ENCODE results near the gene GSE1. TPM values are rescaled to one million over a fixed set of nuclear protein-coding genes. Genes with fewer than 3 reads are reported as not detected.

The GSE1 gene
- total and polyA plus RNA-seq, 5 donors from 2014 or later: 0.38 to 17.1 (median 0.55) TPM

DNA sequence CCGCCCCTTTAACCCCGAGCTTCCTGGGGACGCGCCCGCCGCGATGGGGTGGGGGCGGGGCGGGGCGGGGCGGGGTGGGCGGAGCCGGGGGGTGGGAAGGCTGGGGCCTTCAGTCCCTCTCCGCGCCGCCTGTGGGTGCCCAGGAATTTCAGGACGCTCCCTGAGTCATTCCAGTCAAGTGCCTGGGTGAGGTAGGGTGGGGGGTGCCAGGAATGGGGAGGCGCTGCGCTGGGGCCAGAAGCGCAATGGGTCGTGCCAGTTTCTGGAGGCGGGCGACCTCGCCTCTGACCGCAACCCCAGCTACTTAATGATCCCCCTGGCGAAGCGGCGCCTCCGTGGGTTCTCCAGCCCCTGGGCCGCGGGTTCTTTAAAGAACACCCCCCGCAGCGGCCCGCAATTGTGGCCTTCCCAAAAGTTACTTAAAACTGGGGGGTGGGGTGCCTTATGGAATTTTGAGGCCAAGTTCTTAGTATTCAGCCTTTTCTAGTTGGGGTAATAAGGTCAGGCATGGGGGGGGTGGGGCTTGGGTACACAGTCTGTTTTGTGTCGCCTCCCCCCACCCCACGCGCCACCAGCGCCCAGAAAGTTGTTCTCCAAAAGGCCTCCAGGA, 826 bp upstream of the GSE1 start:
- no peak for ATAC-seq (ENCODE audit: low read depth in 2 of 2)
- H3K9me3 Mint-ChIP-seq: peaks cover 0 to 1% (median 0%) of the 10 kb centered on the region in 7 donors
- no peak for DNase-seq
- H3K27me3 Mint-ChIP-seq: peaks cover 30% of the 10 kb centered on the region
- no peaks in the 10 kb centered on the region for H3K36me3 Mint-ChIP-seq
- peak overlapping the region; percentile 44 to 76 (median 72) for H3K4me3 Mint-ChIP-seq
- peaks cover 64% of the 10 kb centered on the region for H3K4me1 ChIP-seq (ENCODE audit: control insufficient read depth, insufficient read depth, low read length, poor library complexity, severe bottlenecking)
- H3K4me3 ChIP-seq (ENCODE audit: low read depth, low read length): no peak overlapping the region
- H3K27ac ChIP-seq (ENCODE audit: insufficient read depth, low read length, poor library complexity, severe bottlenecking): peak overlapping the region; percentile 41
- H3K27ac Mint-ChIP-seq: no peak overlapping the region
- H3K4me1 Mint-ChIP-seq: peaks cover 0 to 43% (median 10%) of the 10 kb centered on the region in 4 donors
- no peaks in the 10 kb centered on the region for H3K9me3 ChIP-seq (ENCODE audit: control insufficient read depth in 2 of 2, low read length in 2 of 2)
- H3K27me3 ChIP-seq (ENCODE audit: control insufficient read depth, insufficient read depth, low read length): no peaks in the 10 kb centered on the region
- H3K36me3 ChIP-seq (ENCODE audit: control insufficient read depth, insufficient read depth, low read length): no peaks in the 10 kb centered on the region

DNA sequence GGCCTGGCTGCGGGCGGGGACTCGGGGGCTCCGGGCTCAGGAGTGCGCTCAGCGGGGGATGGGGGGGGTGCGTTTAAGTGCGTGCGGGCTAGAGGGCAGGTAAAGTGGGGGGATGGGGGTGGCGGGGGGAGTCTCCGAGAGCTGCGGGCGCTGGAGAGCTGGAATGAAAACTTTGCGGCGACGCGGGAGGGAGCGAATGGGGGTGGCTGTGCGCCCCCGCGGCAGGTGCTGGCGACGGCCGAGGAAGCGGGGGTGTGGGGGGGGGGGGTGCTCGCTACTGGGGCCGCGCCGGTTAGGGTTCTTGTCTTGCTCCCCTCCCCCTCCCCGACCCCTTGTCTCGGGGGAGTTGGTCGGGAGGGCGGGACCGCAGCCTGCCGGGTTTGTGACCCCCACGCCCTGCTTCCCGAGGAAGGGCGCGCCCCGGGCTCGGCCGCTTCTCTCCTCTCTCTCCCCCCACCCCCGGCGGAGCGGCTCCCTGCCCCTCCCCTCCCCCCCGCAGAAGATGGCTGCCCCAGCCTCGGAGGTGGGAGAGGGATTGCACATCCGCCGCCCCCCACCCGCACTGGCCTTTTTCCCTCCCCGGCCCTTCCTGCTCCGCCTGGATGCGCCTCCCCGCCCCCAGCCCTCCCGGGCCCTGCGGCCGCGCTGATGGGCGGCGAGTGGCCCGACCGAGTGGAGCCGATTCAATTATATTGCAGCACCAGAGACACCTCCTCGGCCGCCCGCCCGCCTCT, 649 bp downstream of the GSE1 start:
- H3K4me3 ChIP-seq (ENCODE audit: low read depth, low read length): no peak overlapping the region
- H3K4me1 ChIP-seq (ENCODE audit: control insufficient read depth, insufficient read depth, low read length, poor library complexity, severe bottlenecking): peaks cover 64% of the 10 kb centered on the region
- no peaks in the 10 kb centered on the region for H3K36me3 Mint-ChIP-seq
- no peaks in the 10 kb centered on the region for H3K9me3 ChIP-seq (ENCODE audit: control insufficient read depth in 2 of 2, low read length in 2 of 2)
- ATAC-seq (ENCODE audit: low read depth in 2 of 2) (no peak), DNase-seq (peak in 1 of 3 donors; percentile 20)
- H3K27me3 ChIP-seq (ENCODE audit: control insufficient read depth, insufficient read depth, low read length): no peaks in the 10 kb centered on the region
- H3K9me3 Mint-ChIP-seq: peaks cover 0 to 3% (median 0%) of the 10 kb centered on the region in 7 donors
- peaks cover 0 to 45% (median 11%) of the 10 kb centered on the region in 4 donors for H3K4me1 Mint-ChIP-seq
- peak overlapping the region in 2 of 4 donors; percentile 54 to 59 for H3K4me3 Mint-ChIP-seq
- H3K27me3 Mint-ChIP-seq: peaks cover 22% of the 10 kb centered on the region
- no peaks in the 10 kb centered on the region for H3K36me3 ChIP-seq (ENCODE audit: control insufficient read depth, insufficient read depth, low read length)
- no peak overlapping the region for H3K27ac Mint-ChIP-seq
- no peak overlapping the region for H3K27ac ChIP-seq (ENCODE audit: insufficient read depth, low read length, poor library complexity, severe bottlenecking)

DNA sequence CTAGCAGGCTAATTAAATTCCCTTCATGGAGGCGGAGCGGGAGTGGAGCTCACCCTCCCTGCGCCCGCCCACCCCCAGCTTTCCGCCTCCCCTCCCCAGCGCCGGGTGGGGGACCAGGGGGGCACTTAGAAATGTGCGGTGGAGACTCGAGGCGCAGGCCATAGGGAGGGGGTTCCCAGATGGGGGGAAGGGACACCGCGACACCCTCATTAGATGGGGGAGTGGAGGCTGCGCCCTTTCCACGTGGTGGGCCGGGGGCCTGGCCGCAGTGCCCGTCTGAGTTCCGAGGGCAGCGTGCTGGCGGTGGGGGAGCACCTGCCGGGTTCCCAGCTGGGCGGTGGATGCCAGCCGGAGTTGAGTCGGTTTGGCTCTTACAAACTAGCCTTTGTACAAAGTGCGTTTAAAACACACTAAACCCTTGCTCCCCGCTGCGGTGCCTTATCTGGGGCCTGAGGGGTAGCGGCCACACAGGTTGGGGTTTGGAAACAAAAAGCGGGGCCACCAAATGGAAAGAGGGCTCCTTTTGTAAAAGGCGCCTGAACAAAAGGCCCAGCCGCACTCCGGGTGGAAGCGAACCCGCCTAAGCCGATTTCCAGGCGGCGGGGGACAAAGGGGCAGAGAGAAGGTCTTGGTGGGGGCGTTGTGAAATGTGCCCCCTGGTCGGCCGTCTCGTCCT, 1.4 kb downstream of the GSE1 start:
- Mint-ChIP-seq H3K4me3 (peak overlapping the region; percentile 59 to 85 (median 64)), H3K4me1 (peaks cover 0 to 45% (median 12%) of the 10 kb centered on the region in 4 donors), H3K27ac (no peak overlapping the region), H3K9me3 (peaks cover 0 to 3% (median 0%) of the 10 kb centered on the region in 7 donors), H3K27me3 (peaks cover 20% of the 10 kb centered on the region), H3K36me3 (no peaks in the 10 kb centered on the region)
- no peaks in the 10 kb centered on the region for H3K9me3 ChIP-seq (ENCODE audit: control insufficient read depth in 2 of 2, low read length in 2 of 2)
- peak in 1 of 3 donors; percentile 4 for DNase-seq
- no peak for ATAC-seq (ENCODE audit: low read depth in 2 of 2)
- H3K36me3 ChIP-seq (ENCODE audit: control insufficient read depth, insufficient read depth, low read length): no peaks in the 10 kb centered on the region
- H3K4me3 ChIP-seq (ENCODE audit: low read depth, low read length): no peak overlapping the region
- peaks cover 64% of the 10 kb centered on the region for H3K4me1 ChIP-seq (ENCODE audit: control insufficient read depth, insufficient read depth, low read length, poor library complexity, severe bottlenecking)
- no peak overlapping the region for H3K27ac ChIP-seq (ENCODE audit: insufficient read depth, low read length, poor library complexity, severe bottlenecking)
- H3K27me3 ChIP-seq (ENCODE audit: control insufficient read depth, insufficient read depth, low read length): no peaks in the 10 kb centered on the region

DNA sequence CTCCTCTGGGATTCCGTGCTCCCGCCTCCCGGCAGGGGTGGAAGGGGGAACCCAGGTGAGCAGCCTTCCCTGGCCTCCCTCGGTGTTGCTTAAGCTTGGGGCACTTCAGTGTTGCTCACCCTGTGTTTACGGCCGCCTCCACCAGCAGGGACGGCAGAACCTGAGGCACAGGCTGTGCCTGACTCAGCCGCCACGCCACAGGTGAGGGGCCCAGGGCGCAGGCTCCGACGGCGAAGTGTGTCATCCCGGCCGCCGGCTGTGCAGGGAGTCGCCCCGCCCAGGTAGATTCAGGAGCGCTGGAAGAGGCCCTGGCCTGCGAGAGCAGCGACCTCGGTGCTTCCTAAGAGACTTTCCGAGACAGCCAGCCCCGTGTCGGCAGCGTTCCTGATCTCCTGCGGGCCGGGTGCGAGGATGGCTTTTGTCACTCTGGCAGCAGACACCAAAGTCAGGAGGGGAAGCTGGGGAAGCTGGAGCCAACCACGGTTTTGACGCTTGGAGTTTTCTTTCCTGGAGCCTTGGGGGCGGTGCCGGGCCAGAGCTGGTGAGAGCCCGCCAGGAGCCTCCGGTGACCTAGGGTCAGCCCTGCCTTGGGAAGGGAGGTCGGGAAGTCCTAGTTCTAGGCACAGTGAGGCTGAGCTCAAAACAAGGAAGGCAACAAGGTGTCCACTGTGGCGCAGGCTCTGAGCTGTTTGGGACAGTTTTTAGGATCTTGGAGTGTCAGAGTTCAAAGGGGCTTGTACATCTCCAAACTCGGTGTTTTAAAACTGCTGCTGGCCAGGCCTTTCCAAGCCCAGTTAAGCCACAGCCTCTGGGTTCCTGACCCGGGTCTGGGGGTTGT, 2.1 kb downstream of the GSE1 start:
- Mint-ChIP-seq H3K4me1 (peaks cover 0 to 41% (median 12%) of the 10 kb centered on the region in 4 donors), H3K4me3 (peak overlapping the region; percentile 62 to 88 (median 82)), H3K27me3 (peaks cover 15% of the 10 kb centered on the region), H3K36me3 (no peaks in the 10 kb centered on the region), H3K9me3 (peaks cover 0 to 3% (median 0%) of the 10 kb centered on the region in 7 donors), H3K27ac (peak overlapping the region in 1 of 3 donors; percentile 38)
- DNase-seq (peak in 1 of 3 donors; percentile 30), ATAC-seq (ENCODE audit: low read depth in 2 of 2) (peak; percentile 19 to 32)
- Histone ChIP-seq H3K9me3 (ENCODE audit: control insufficient read depth in 2 of 2, low read length in 2 of 2) (no peaks in the 10 kb centered on the region), H3K27me3 (ENCODE audit: control insufficient read depth, insufficient read depth, low read length) (no peaks in the 10 kb centered on the region), H3K27ac (ENCODE audit: insufficient read depth, low read length, poor library complexity, severe bottlenecking) (no peak overlapping the region), H3K4me1 (ENCODE audit: control insufficient read depth, insufficient read depth, low read length, poor library complexity, severe bottlenecking) (peaks cover 62% of the 10 kb centered on the region), H3K4me3 (ENCODE audit: low read depth, low read length) (no peak overlapping the region), H3K36me3 (ENCODE audit: control insufficient read depth, insufficient read depth, low read length) (no peaks in the 10 kb centered on the region)

DNA sequence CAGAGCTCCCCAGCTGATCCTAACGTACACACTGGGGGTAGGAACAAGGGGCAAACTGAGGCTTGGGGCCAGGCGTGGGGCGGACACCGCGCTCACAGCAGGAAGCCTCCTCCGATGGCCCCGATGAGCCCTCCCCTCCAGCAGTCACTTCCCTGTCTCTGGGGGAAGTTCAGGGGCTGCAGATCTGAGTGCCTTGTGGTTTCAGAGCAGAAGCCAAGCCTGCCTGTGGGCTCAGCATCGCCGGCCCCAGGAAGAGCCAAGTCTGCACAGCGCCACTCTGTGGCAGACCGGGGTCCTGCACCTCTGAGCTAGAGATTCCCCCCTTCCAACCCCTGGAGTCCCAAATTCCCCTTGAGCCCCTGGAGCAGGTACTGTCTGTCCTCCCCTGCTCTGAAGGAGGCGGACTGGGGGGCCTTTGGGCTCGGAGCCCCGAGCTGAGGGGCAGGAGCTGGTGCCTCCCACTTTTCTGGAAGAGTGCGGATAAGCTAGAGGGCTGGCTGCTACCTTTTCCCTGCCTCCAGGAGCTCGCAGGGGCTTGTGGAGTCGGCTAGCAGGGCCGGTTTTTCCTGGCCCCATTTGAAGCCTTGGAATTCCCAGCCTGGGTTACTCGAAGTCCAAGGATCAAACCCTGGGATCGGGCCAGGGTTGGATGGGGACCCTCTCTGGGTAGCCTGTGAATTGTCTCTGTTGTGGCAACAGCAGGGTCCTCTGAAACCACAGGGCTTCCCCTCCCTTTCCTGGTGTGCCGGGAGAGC, 2.9 kb downstream of the GSE1 start:
- peak overlapping the region; percentile 62 to 88 (median 82) for H3K4me3 Mint-ChIP-seq
- H3K9me3 ChIP-seq (ENCODE audit: control insufficient read depth in 2 of 2, low read length in 2 of 2): no peaks in the 10 kb centered on the region
- H3K4me1 Mint-ChIP-seq: peaks cover 0 to 40% (median 11%) of the 10 kb centered on the region in 4 donors
- H3K27me3 ChIP-seq (ENCODE audit: control insufficient read depth, insufficient read depth, low read length): no peaks in the 10 kb centered on the region
- peak overlapping the region in 1 of 3 donors; percentile 38 for H3K27ac Mint-ChIP-seq
- peaks cover 0 to 2% (median 0%) of the 10 kb centered on the region in 7 donors for H3K9me3 Mint-ChIP-seq
- peaks cover 9% of the 10 kb centered on the region for H3K27me3 Mint-ChIP-seq
- H3K36me3 Mint-ChIP-seq: peaks cover 3% of the 10 kb centered on the region
- no peak overlapping the region for H3K4me3 ChIP-seq (ENCODE audit: low read depth, low read length)
- peaks cover 54% of the 10 kb centered on the region for H3K4me1 ChIP-seq (ENCODE audit: control insufficient read depth, insufficient read depth, low read length, poor library complexity, severe bottlenecking)
- peak; percentile 53 to 67 for ATAC-seq (ENCODE audit: low read depth in 2 of 2)
- no peaks in the 10 kb centered on the region for H3K36me3 ChIP-seq (ENCODE audit: control insufficient read depth, insufficient read depth, low read length)
- H3K27ac ChIP-seq (ENCODE audit: insufficient read depth, low read length, poor library complexity, severe bottlenecking): no peak overlapping the region
- DNase-seq: peak; percentile 39 to 78 (median 57)

DNA sequence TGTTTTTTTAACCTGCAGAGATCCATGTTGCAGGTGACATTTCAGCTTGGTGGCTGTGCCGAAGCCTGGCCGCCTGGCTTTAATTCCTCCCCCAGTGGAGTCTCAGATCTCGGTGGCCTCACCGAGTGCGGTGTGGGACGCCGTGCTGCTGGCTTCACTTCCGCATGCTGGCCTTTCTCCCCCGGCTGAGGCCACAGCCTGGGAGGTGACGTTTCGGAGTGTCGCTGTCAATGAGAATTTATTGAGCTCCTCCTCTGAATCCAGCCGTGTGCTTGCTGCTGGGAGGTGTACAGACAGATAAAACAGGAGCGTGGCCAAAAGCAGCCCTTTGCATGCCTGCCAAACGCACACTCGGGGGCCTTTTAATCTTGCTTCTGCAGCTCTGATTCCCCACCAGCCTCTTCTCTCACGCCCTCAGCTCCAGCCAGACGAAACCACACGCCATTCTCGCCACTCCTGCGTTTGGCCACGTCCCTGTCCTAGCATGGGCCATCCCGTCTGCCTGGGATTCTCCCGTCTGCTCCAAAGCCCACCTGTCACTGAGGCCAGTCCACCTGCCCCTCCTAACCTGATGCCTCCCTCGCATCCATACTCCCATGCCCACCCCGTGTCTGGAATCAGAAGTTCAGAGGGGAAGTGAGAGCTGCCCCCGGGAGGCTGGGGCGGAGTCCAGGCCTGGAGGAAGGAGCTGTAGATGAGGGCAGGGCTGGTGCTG, 3.6 kb downstream of the GSE1 start:
- no peak for ATAC-seq (ENCODE audit: low read depth in 2 of 2)
- no peaks in the 10 kb centered on the region for H3K27me3 ChIP-seq (ENCODE audit: control insufficient read depth, insufficient read depth, low read length)
- Mint-ChIP-seq H3K4me3 (peak overlapping the region; percentile 49 to 75 (median 56)), H3K27me3 (peaks cover 9% of the 10 kb centered on the region), H3K9me3 (peaks cover 0 to 2% (median 0%) of the 10 kb centered on the region in 7 donors), H3K36me3 (peaks cover 6% of the 10 kb centered on the region), H3K4me1 (peaks cover 0 to 42% (median 11%) of the 10 kb centered on the region in 4 donors), H3K27ac (peak overlapping the region in 2 of 3 donors; percentile 9 to 76)
- H3K27ac ChIP-seq (ENCODE audit: insufficient read depth, low read length, poor library complexity, severe bottlenecking): no peak overlapping the region
- peak in 1 of 3 donors; percentile 18 for DNase-seq
- no peaks in the 10 kb centered on the region for H3K36me3 ChIP-seq (ENCODE audit: control insufficient read depth, insufficient read depth, low read length)
- H3K4me1 ChIP-seq (ENCODE audit: control insufficient read depth, insufficient read depth, low read length, poor library complexity, severe bottlenecking): peaks cover 46% of the 10 kb centered on the region
- H3K4me3 ChIP-seq (ENCODE audit: low read depth, low read length): no peak overlapping the region
- H3K9me3 ChIP-seq (ENCODE audit: control insufficient read depth in 2 of 2, low read length in 2 of 2): no peaks in the 10 kb centered on the region

Data from CD4-positive, CD25-positive, alpha-beta regulatory T cell (primary cell).